GM23338 (cell line): Measurements from ENCODE around the gene CABLES2. TPM values are rescaled to one million over a fixed set of nuclear protein-coding genes. Genes with fewer than 3 reads are reported as not detected.

Experiments used
- ATAC-seq: fragments of 200-7000 bp; cut with Tn5 transposase; 3 replicates; pipeline ENCODE4 v1.9.1; 2020
- DNase-seq: peaks from one replicate; pipeline ENCODE4 v3.0.0-alpha.2; 2015; ENCODE audit warnings: low spot score
- H2AFZ ChIP-seq: fragments of 200-600 bp; sonication (generic); 2 replicates; pipeline ENCODE4 v1.8.0; 2016; ENCODE audit warnings: antibody characterized with exemption, mild to moderate bottlenecking, moderate library complexity
- H3F3A ChIP-seq: fragments of 200-600 bp; sonication (generic); replicated peaks from 2 replicates; pipeline ENCODE4 v1.8.0; 2017; ENCODE audit warnings: antibody characterized with exemption, mixed run types, low read depth
- H3K27ac ChIP-seq: fragments of 200-600 bp; sonication (generic); 2 replicates; pipeline ENCODE4 v1.6.1; 2016; ENCODE audit warnings: low read depth
- H3K27me3 ChIP-seq: fragments of 200-600 bp; sonication (generic); 2 replicates; pipeline ENCODE4 v1.8.0; 2016; ENCODE audit warnings: mild to moderate bottlenecking, mixed run types, moderate library complexity; ENCODE audit not compliant: insufficient read depth
- H3K36me3 ChIP-seq: fragments of 200-600 bp; sonication (generic); 2 replicates; pipeline ENCODE4 v1.8.0; 2016; ENCODE audit warnings: mild to moderate bottlenecking; ENCODE audit not compliant: insufficient read depth
- H3K4me1 ChIP-seq: fragments of 200-600 bp; sonication (generic); 2 replicates; pipeline ENCODE4 v1.8.0; 2016; ENCODE audit warnings: mild to moderate bottlenecking, moderate library complexity; ENCODE audit not compliant: insufficient read depth
- H3K4me2 ChIP-seq: fragments of 200-600 bp; sonication (generic); 2 replicates; pipeline ENCODE4 v1.7.1; 2017; ENCODE audit warnings: mixed run types
- H3K4me3 ChIP-seq: fragments of 200-600 bp; sonication (generic); 2 replicates; pipeline ENCODE4 v1.6.1; 2016; ENCODE audit warnings: mixed run types
- H3K79me2 ChIP-seq: fragments of 200-600 bp; sonication (generic); replicated peaks from 2 replicates; pipeline ENCODE4 v1.8.0; 2017; ENCODE audit warnings: mild to moderate bottlenecking; ENCODE audit not compliant: insufficient read depth
- H3K9me2 ChIP-seq: fragments of 200-600 bp; sonication (generic); 2 replicates; pipeline ENCODE4 v1.8.0; 2017; ENCODE audit not compliant: insufficient read depth
- H4K20me1 ChIP-seq: fragments of 200-600 bp; sonication (generic); replicated peaks from 2 replicates; pipeline ENCODE4 v1.8.0; 2017; ENCODE audit warnings: mild to moderate bottlenecking; ENCODE audit not compliant: insufficient read depth
- H3K27ac Mint-ChIP-seq: 2 replicates; pipeline ENCODE4 v1.8.0; 2020; ENCODE audit warnings: inconsistent platforms, mild to moderate bottlenecking, moderate library complexity, mixed read lengths
- H3K27me3 Mint-ChIP-seq: 3 replicates; pipeline ENCODE4 v1.8.0; 2022; ENCODE audit warnings: low read depth, mild to moderate bottlenecking, moderate library complexity, mixed read lengths, inconsistent platforms; ENCODE audit not compliant: insufficient read depth, poor library complexity
- H3K36me3 Mint-ChIP-seq: 3 replicates; pipeline ENCODE4 v1.8.0; 2021; ENCODE audit warnings: low read depth, mild to moderate bottlenecking, inconsistent platforms, moderate library complexity, mixed read lengths
- H3K4me1 Mint-ChIP-seq: 3 replicates; pipeline ENCODE4 v1.8.0; 2020; ENCODE audit warnings: mild to moderate bottlenecking, inconsistent platforms, mixed read lengths
- H3K4me3 Mint-ChIP-seq: 3 replicates; pipeline ENCODE4 v1.8.0; 2021; ENCODE audit warnings: moderate library complexity, mild to moderate bottlenecking, inconsistent platforms, mixed read lengths
- H3K9me3 Mint-ChIP-seq: 3 replicates; pipeline ENCODE4 v1.8.0; 2020; ENCODE audit warnings: moderate library complexity, mild to moderate bottlenecking, inconsistent platforms, mixed read lengths
- CREB1 ChIP-seq: fragments of 250-450 bp; sonication (Bioruptor Pico); IDR thresholded peaks from 2 replicates; pipeline ENCODE4 v1.5.0; 2020; ENCODE audit warnings: low read depth, mild to moderate bottlenecking, moderate library complexity
- JUNB ChIP-seq: IDR thresholded peaks from one replicate; pipeline ENCODE4 v1.6.1; 2016; ENCODE audit warnings: antibody characterized with exemption; ENCODE audit not compliant: unreplicated experiment
- NANOG ChIP-seq: IDR thresholded peaks from 2 replicates; pipeline ENCODE4 v1.6.1; 2016; ENCODE audit warnings: antibody characterized with exemption, borderline replicate concordance
- POLR2AphosphoS5 ChIP-seq: IDR thresholded peaks from 2 replicates; pipeline ENCODE4 v1.6.1; 2016; ENCODE audit warnings: antibody characterized with exemption, low read depth
- REST ChIP-seq: IDR thresholded peaks from one replicate; pipeline ENCODE4 v1.6.1; 2018; ENCODE audit warnings: antibody characterized with exemption; ENCODE audit not compliant: unreplicated experiment
- STAT1 ChIP-seq: IDR thresholded peaks from one replicate; pipeline ENCODE4 v1.6.1; 2016; ENCODE audit warnings: antibody characterized with exemption; ENCODE audit not compliant: unreplicated experiment
- ZNF114 ChIP-seq: fragments of 250-450 bp; sonication (Bioruptor Pico); IDR thresholded peaks from 2 replicates; pipeline ENCODE4 v1.5.0; 2020; ENCODE audit warnings: mild to moderate bottlenecking, moderate library complexity
- ZNF331 ChIP-seq: fragments of 250-450 bp; sonication (Bioruptor Pico); IDR thresholded peaks from 2 replicates; pipeline ENCODE4 v1.5.0; 2020; ENCODE audit warnings: low read depth, mild to moderate bottlenecking, moderate library complexity
- ZNF462 ChIP-seq: fragments of 250-450 bp; sonication (Bioruptor Pico); IDR thresholded peaks from 2 replicates; pipeline ENCODE4 v1.5.0; 2020; ENCODE audit warnings: mild to moderate bottlenecking, moderate library complexity
- polyA plus RNA-seq: library from polyadenylated mRNA; unstranded; fragments of >200 nt; fragmentation: Nextera tagmentation; extraction: Ambion mirVana; gene quantifications from 2 replicates; pipeline ENCODE4 v1.2.1, GENCODE V29; 2016
- total RNA-seq: library from RNA; depleted of rRNA; stranded (reverse); fragments of >200 nt; shearing (Covaris generic); gene quantifications from 2 replicates; pipeline ENCODE4 v1.2.3, GENCODE V29; 2014

The CABLES2 gene
- total and polyA plus RNA-seq, 2 experiments from 2014 or later: 4.3 to 12.7 TPM

- H3K36me3 Mint-ChIP-seq: peaks cover 36% of the 10 kb centered on the region
- H3K9me3 Mint-ChIP-seq: no peaks in the 10 kb centered on the region
- no peaks in the 10 kb centered on the region for H3K9me2 ChIP-seq
- H3K27ac ChIP-seq: peak overlapping the region; percentile 72
- TF ChIP-seq ZNF331 (CRISPR knock-in tag): no peak
- TF ChIP-seq POLR2AphosphoS5: 0 out of 2 replicates have a peak, but pooled peaks have one; percentile 14
- H3K4me2 ChIP-seq: no peak overlapping the region
- peaks cover 24% of the 10 kb centered on the region for H3K79me2 ChIP-seq
- peak overlapping the region; percentile 36 for H3K27ac Mint-ChIP-seq
- H3K27me3 Mint-ChIP-seq: peaks cover 33% of the 10 kb centered on the region
- no peak for DNase-seq
- H3F3A ChIP-seq: peaks cover 35% of the 10 kb centered on the region
- ATAC-seq: no peak
- H2AFZ ChIP-seq: no peak overlapping the region
- no peak overlapping the region for H3K4me3 Mint-ChIP-seq
- H3K4me3 ChIP-seq: no peak overlapping the region
- H4K20me1 ChIP-seq: peaks cover 19% of the 10 kb centered on the region
- H3K27me3 ChIP-seq: no peaks in the 10 kb centered on the region
- peaks cover 5% of the 10 kb centered on the region for H3K4me1 ChIP-seq
- H3K36me3 ChIP-seq: peaks cover 11% of the 10 kb centered on the region
- peaks cover 22% of the 10 kb centered on the region for H3K4me1 Mint-ChIP-seq
These were observed 16.5 kb downstream of the CABLES2 start for GRCh38 chr20:62390317-62391164.

- no peak for TF ChIP-seq STAT1
- TF ChIP-seq NANOG: no peak
- no peak for TF ChIP-seq ZNF462 (CRISPR knock-in tag)
- TF ChIP-seq REST: no peak
- no peak for TF ChIP-seq CREB1 (CRISPR knock-in tag)
- TF ChIP-seq ZNF114 (CRISPR knock-in tag): no peak
- no peak for TF ChIP-seq JUNB
- Mint-ChIP-seq H3K27me3 (peaks cover 32% of the 10 kb centered on the region), H3K4me3 (no peak overlapping the region; the same call in 2 of the 3 replicates), H3K9me3 (no peaks in the 10 kb centered on the region), H3K36me3 (peaks cover 43% of the 10 kb centered on the region), H3K4me1 (peaks cover 28% of the 10 kb centered on the region), H3K27ac (peak overlapping the region; percentile 48; the same call in 1 of the 2 replicates)
- no peaks in the 10 kb centered on the region for H3K27me3 ChIP-seq
- DNase-seq (no peak), ATAC-seq (no peak)
- peaks cover 11% of the 10 kb centered on the region for H3K4me1 ChIP-seq
- H4K20me1 ChIP-seq: peaks cover 23% of the 10 kb centered on the region
- H2AFZ ChIP-seq: no peak overlapping the region
- peaks cover 33% of the 10 kb centered on the region for H3K79me2 ChIP-seq
- H3K27ac ChIP-seq: peak overlapping the region; percentile 72
- peaks cover 43% of the 10 kb centered on the region for H3F3A ChIP-seq
- H3K4me2 ChIP-seq: no peak overlapping the region
- H3K9me2 ChIP-seq: no peaks in the 10 kb centered on the region
- peaks cover 11% of the 10 kb centered on the region for H3K36me3 ChIP-seq
- H3K4me3 ChIP-seq: no peak overlapping the region
These were observed 17.4 kb downstream of the CABLES2 start for GRCh38 chr20:62389601-62390087.
